B cell (primary cell): Measurements from ENCODE around the gene RNF175.

Experiments used
- CTCF ChIP-seq: fragments of 200-600 bp; IDR thresholded peaks from one replicate; pipeline ENCODE4 v1.8.0; 2022; ENCODE audit warnings: antibody characterized with exemption, mild to moderate bottlenecking
- EZH2 ChIP-seq: IDR thresholded peaks from 2 replicates; pipeline ENCODE4 v1.6.1; 2012; ENCODE audit warnings: borderline replicate concordance, low read depth, mild to moderate bottlenecking, moderate library complexity, low read length; ENCODE audit not compliant: insufficient read depth, poor library complexity, severe bottlenecking

DNA sequence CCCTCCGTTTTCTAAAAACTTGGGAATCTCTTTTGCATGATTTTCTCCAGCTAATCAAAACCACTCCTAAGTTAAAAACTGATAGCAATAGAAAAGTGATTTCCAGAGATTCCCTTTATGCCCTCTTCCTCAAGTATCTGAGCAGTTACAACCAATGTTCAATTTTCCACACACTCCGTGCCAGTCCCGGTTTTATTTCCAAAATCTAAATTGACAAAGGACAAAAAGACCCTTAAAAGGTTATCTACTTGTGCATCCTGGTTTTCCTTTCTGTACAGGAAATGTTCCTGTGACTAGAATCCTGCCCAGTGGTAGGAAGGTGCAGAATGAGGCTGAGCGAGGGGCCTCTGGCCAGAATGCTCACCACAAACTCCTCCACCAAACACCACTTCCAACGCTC, 27.8 kb upstream of the RNF175 start:
- TF ChIP-seq CTCF (no peak), EZH2 (no peak)
